GM21786 (cell line): ENCODE results near the gene SCN2B.
A peak's percentile ranks its signal among the peaks of the same experiment; 100 is the strongest.

Source experiments
- ATAC-seq: cut with Tn5 transposase; IDR thresholded peaks from one replicate; pipeline ENCODE4 v1.9.1; 2021; ENCODE audit not compliant: unreplicated experiment

Gene SCN2B

DNA sequence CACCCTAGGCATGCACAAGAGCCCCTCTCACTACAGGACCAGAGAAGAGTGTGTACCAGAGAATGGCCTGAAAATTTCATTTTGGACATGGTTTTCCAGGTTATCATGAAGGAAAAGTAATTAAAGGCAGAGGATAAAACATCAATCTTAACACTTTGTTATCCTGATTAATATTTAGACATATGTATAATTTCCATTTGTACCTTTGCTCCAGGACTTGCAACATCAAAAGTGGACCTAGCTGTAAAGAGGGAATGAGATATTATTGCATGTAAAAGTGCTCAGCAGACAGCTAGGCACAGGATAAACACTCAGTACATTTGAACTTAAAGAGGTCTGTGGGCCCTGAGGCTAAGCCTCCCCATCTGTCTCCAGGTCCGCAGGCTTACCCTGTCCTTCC is 21.8 kb downstream of the SCN2B start:
- ATAC-seq = no peak

DNA sequence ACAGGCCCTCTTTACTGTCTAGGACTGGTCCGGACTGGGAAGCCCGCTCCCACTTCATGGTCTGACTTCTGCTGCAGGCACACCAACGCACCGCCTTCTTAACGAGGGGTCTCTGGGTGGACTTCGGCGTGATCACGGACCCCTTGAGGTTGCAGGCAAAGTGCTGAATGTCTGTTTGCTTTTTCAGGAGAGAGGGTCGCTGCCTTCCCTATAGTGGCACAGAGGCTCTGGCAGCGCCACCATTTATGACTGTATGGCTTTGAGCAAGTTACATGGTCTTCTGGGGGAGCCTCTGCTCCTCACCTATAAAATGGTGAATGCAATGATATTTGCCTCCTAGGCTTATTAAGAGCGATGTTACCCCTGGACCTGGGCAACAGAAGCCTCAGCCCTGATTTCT is 22.5 kb downstream of the SCN2B start:
- ATAC-seq = no peak

DNA sequence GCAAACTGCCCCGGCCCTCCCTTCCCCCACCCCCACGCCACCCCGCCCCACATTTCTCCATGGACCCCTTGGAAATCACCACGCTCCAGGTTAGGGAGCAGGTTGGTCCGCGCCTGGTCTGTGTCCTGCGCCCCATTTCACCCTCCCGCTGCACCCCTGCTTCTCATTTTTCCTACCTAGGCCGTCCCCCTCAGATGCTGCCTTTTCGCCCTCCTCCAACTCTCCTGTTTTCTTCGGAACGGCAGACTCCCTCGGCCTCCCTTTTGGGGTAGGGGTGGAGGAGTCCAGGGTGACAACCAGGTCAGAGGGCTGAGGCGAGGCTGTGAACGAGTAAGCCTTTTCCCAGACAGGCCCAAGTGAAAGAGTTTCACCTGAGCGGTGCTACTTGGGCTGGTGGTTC is 22.9 kb downstream of the SCN2B start:
- no peak for ATAC-seq

DNA sequence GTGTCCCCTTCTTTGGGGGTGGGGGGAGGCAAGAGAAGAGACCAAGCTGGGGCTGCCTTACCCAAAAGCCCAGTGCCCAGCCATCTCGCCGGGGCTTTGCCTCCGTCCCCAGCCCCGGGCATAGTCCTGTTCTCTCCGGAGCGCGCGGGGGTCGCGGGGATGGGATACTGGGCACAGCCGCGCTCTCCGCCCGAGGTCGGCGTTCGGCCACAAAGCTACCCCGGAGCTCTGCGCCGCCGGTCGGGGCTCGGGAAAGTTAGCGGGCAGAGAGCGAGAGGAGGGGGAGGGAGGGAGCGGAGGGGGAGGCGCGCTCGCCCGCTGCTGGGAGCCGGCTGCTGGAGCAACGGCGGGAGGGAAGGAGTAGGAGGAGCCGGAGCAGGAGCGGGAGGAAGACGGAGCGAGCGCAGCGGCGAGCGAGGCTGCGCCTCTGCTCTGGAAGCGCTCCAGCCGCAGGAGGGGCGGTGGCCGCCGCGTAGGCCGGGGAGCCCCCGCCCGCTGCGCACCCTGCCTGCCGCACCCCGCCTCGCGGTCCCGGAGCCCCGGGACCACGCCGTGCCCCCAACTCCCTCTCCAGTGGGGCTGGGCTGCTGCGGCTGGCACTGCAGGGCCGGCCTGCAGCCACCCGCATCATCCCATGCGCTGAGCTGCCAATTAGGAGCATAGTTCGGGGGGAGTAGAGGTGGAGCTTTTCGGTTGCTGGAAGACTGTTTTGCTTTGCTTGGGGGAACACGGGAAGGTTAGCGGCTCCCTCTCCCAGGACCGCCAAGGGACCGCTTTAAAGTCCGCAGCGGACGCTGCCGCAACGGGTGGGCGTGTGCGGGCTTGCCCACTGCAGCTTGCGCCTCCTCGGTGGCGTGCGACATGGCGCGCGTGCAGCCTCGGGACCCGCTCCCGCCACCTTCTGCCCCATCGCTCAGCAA is 23.6 kb downstream of the SCN2B start, which contains the start of gene SCN4B:
Gene SCN4B (minus strand): TSS at position 272 of the 920 bp plus-strand sequence. CDS start 150 bp downstream, at position 122.
- ATAC-seq = no peak

DNA sequence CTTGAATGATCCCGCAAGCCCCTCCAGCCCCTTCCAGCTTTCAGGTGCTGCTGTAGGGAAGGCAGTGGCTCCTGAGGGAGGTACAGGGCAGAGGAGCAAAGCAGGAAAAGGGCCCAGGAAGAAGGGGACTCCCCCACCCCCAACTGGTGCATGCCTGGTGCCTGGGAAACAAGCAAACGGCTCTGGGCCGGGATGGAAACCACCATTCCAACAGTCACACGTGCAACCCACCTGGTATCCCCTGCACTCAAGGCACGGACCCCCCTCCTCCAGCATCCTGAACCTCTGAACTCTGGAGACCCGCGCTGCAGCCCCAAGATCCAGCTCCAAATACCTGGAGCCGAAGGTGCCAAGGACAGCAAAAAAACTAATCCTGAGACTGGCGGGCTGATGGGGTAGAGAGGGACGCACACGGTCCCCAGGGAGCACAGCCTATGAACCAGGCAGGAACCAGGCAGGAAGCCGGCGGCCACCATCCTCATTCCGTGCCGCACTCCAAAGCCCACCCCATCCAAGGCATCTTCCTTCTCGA is 24.4 kb downstream of the SCN2B start:
- no peak for ATAC-seq

DNA sequence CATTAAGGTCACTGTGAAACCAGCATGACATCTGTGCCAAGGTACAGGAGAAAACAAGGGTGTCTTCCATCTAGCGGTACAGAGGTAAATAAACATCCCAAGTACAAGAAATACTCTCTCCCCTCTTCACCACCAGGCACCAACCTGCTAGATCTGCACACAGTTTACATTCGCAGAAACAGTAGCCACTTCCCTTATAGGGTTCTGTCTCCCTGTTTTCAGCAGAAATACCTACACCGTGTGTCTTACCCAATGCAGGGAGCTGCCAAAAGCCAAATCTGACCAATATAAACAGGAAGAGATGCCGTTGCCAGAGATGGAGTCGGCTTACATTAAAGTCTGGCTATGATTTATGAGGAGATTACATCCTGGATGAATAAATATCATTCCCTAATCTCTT is 25.0 kb downstream of the SCN2B start:
- no peak for ATAC-seq

DNA sequence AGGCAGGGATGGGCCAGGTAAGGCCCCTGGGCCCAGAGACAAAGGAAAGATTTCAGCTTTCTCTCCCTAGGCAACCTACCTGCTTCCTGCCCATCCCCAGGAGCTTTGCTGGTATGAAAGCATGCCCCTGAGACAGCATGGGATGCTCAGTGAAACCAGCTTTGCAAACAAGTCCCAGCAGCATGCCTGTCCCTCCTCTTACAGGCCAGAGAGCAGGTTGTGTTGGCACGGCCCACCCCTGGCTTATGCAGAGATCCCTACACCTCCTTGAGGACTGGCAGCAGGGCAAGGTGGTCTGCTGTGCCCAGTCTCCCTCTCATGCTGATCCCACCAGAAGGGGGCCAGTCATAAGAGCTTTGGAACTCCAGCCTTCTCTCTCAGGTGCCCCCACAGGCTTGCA is 26.9 kb downstream of the SCN2B start:
- ATAC-seq = no peak

DNA sequence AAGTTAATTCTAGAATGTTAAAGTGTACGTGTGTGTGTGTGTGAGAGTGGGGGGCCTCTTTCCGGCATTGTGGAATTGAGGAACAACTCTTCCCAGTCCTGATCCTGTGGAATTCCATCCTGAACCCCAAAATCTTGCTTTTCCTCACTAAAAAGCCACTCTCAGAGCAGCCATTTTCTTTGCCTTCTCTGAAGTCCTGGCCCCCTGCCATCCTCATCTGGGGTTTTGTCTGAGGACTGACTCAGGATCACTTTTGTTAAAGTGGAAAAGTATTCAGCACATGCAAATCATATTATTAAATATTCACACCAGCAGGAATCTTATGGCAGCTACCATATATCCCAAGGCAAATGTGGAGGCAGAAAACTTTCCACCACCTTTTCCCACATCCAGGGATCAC is 27.6 kb downstream of the SCN2B start:
- ATAC-seq = no peak

DNA sequence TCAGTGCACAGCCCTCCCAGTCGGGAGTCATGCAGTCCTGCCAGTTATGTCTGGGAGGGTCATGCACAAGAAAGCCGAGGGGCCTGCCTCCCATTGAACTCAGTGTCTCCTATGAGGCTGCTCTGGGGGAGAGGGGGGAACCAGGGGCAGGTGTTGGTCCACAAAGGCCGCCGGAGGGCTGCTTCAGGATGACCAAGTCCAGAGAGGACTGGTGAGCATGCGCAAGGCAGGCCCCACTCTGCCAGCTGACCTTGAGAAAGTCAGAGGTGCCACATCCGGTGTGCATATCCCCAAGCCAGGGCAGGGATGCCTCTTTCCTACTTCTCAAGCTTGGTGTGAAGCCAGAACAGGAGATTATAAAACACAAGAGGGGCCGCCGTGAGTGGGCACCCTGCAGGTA is 28.2 kb downstream of the SCN2B start:
- ATAC-seq = no peak

DNA sequence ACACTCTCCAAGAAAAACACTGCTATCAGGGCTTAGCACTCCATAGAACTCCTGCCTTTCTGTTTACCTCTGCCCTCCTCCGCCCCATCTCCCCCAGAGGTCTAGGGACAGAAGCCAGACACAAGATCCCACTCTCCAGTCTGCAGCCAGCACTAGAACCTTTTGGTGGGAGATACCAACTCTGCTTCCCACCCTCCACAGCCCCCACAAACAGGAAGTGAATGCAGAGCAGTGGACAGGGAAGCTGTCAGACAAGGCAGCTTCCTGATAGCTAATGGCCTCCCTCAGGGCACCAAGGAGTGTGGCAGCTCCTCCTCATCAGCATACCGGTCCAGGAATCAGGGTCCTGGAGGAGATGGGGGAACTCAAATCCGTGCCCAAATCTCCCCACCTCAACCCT is 28.9 kb downstream of the SCN2B start:
- ATAC-seq = no peak

DNA sequence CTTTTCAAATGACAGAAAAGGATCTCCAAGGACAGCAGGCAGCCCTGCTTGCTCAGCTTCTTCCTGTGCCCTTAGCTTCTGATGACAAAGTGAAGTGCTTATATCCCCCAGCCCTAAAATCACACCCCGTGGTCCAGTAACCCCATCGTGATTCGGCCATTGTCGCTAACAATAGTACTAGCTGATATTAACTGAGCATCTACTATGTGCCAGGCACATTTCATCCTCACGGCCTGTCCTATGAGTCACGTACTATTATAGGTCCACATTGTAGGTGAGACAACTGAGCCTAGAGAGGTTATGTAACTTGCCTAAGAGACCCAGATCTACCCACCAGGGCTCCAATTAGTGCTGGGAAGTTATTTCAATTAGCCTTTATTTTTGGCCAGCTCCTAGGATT is 29.9 kb downstream of the SCN2B start:
- no peak for ATAC-seq

DNA sequence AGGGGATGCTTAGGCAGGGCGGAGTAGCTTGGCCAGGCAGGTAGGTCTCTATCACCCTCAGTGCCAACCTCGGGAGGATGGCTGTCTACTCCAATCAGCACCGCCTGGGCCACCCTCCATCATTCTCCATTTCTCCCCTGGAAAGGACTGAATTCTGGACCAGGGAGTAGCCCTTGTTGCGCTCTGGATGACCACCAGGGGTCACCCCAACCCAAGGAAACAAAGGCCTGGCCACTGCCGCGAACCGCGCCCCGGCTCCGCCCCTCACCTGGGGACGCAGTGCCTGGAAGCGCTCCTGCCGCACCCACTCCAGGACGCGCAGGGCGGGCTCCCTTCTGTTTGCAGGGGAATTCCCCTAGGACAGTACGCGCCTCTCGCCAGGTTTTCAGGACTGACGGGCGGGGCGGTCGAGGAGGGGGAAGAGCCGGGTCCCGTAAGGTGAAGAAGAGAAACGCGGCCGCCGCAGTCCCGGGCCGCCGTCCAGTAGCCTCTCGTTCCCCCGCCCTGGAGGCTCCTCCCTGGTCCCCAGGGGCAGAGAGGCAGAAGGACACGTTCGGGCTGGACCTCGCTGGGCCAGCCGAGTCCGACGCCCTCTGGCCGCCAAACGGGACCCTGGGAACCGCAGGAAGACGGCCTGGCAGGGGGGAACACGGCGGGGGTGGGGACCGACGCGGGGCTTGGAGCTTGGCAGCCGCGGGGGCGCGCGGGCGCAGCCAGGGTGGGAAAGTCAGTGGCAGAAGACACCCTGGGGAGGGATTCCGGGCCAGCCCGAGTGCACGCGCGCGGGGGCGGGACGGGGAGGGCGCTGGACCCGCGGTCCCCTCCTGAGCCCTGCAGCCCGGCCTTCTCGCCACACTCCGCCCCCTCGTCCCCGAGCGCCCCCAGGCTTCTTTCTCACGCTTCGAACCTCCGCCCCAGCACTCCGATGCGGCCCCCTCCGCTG is 30.9 kb downstream of the SCN2B start:
- ATAC-seq = peak; percentile 73

DNA sequence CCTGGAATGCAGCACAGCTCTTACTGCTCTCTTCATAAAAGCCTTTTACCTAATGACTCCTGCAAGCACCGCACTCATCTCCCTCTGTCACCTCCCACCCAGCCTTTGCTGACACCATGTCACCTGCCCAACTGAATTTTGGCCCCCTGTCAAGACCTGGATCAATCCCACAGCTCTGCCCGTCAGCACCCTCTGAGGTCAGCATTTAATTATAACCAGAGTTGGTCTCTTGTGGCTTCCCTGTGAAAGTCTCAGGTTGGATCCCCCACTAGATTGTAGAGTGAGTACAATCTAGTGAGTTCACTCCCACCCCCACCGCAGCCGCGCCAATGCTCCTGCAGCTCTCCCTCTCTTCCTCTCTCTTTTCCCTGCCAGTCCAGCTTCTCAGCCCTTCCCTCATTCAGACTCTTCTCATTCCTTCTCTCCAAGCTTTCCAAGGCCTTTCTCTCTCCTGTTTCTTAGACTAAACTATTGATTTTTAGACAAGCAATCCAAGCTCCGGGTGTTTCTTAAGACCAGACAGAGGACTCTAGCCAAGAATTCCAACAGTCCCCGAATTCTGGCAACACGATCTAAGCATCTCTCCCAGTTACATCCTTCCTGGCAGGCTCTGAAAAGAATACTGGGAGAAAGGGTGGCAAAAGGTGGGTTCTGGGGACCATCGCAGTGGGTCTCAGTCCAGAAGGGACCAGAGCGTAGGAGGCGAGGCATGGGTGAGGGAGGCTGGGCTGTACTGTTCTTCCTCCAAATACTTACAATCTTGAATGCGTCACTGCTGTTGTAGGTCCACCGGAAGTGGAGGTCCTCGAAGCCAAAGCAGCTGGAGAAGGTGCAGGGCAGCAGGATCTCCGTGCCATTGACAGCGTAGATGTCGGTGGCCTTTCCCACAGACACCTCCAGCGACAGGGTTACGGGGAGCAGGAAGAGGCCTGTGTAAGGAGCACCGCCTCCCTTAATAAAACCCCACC is 31.9 kb downstream of the SCN2B start:
- ATAC-seq = no peak

DNA sequence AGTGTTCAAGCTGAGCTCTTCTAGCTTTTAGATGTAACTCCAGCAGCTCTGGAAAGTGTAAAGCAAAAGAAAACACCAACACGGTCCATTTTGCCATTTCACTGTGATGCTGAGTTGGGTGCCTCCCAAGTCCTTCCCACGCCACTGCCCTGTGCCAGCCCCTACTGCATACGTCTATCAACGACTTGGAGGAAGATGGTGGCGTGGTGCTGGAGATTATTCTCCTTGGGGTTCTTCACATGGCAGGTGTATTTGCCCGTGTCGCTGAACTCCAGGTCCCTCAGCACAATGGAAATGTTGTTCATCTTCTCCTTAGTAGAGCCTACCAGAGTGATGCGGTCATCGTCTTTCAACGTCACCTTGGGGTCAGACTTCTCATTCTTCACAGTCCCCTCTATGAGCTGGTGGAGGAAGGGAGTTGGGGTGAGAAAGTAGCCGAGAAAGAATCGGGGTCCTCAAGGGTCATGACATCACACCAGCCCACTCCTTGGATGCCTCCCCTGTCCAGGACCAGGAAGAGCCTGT is 32.7 kb downstream of the SCN2B start:
- no peak for ATAC-seq

DNA sequence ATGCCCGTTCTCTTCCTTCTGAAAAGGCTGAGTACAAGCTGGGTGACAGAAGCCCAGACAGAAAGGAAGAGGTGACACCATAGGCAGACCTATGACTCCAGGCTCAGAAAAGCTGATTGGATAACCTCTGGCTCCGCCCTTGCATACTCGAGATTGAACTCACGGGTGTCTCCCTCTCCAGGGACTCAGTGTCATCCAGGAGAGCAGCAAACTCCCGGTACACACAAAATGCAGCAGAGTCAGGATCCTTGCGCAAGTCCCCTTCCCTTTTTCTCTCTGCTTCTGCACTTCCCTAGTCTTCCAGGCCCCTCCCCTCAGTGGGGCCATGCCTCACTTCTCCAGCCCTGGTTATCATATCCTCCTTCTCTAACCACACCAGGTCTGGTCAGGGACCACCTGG is 33.6 kb downstream of the SCN2B start:
- no peak for ATAC-seq

DNA sequence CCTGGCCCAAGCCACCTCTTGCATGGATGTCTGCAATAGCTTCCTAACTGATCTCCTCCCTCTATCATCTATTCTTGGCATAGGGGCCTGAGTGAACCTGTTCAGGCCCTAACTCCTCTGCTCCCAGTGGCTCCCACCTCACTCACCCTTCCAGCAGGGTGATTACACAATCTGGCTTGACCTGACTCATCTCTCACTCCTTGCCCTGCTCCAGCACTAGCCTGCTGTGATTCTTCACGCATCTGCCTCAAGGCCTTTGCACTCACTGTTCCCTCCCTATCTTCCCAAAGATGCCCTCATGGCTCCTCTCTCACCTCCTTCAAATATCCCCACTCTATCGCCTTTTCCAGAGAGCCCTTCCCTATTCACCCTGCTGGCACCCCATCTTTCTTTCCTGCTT is 34.4 kb downstream of the SCN2B start:
- ATAC-seq = no peak

DNA sequence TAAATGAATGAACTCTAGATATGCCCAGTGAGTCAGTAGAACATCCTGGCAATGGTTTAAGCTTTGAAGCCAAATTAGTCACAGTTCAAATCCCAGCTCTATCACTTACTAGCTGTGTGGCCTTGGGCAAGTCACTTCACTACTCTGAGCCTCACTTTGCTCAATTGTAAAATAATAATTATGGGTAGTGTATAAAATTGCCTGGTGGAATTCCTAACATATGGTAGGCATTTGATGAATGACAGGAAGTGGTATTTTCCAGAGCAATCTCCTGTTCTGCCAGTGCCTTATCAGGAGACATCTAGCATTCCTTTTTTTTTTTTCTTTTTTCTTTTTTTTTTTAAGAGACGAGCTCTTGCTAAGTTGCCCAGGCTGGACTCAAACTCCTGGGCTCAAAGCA is 36.9 kb downstream of the SCN2B start:
- no peak for ATAC-seq

DNA sequence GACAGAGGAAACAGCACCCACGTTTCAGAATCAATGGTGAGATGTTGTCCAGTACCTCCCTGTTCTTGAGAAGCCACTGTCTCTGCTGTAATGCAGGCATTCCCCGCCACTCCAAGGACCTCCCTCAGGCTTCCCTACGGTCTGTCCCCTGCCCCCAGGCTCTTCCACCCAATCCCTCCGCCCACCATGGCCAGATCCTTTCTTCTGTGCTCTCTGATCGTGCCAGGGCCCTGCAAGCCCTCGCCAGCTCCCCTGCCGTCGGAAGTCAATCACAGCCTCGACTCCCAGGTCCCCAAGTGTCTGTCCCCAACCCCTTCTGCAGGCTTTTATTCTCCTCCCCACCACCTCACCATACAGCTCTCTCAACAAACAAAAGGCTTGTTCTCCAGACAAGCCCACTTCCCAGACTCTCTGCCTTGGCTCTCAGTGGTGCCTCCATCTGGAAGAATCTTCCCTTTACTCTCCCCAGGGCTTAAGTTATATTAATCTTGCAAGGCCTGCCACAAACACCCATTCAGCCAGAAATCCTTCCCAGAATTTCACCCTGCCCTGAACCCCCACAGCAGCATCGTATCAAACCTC is 37.5 kb downstream of the SCN2B start:
- ATAC-seq = no peak

DNA sequence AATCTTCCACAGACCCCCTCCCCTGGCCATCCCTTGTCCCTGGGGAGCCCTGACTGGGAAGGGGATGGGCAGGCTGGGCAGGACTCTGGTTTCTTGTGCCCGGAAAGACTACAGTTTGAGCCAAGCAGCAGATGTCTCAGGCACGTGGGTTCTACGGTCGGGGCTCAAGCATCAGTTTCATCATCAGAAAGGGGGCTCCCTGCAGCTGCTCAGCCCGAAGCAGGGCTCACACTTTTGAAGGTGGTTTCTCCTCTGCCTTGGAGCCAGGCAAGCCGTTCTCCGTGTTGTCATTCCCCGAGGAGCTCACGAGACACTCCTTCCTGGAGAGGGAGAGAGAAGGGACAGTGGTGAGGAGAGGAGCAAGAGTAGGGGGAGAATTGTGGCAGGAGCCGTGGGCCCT is 39.6 kb downstream of the SCN2B start:
- no peak for ATAC-seq

DNA sequence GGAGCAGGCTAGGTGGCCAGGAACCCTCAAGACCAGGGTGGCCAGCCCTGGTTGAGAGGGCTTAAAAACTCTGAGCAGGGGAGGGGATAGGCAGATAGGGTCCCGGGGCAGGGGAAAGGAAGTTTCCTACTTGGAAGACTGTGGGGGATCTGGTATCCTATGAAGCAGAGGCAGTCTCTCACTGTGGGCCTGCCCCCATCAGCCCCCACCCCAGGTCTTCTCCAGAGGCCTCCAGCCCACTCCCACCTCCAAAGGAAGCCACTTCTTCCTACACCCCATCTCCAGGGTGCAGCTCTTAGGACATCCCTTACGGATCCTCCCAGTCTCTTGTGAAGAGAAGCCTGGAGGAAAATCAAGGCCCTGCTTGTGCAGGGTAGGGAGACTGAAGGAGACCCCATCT is 40.1 kb downstream of the SCN2B start:
- ATAC-seq = no peak
